ENCODE measurements around the gene RALGAPA2.

GRCh38 chr20:20665606-20666332 lies 46.7 kb downstream of the RALGAPA2 start:
- TF ChIP-seq TAF1 (IDR thresholded peaks at IDR 0.05; ENCODE audit: borderline replicate concordance, low read depth, low read length), result no peak
- no peak for TF ChIP-seq RFX5 (IDR thresholded peaks at IDR 0.05; ENCODE audit: low read length)
- no peak for TF ChIP-seq CTCF (IDR thresholded peaks at IDR 0.05)
- no peak for TF ChIP-seq EZH2phosphoT487 (IDR thresholded peaks at IDR 0.05; ENCODE audit: borderline replicate concordance, low read depth)
- TF ChIP-seq GATA2 (CRISPR knock-in tag; IDR thresholded peaks at IDR 0.05), result no peak
- TF ChIP-seq RAD21 (IDR thresholded peaks at IDR 0.05; ENCODE audit: low read length), result no peak
- no peak for TF ChIP-seq MEF2A (IDR thresholded peaks at IDR 0.05; ENCODE audit: borderline replicate concordance, low read depth)
- TF ChIP-seq RXRA (IDR thresholded peaks at IDR 0.05; ENCODE audit: borderline replicate concordance, low read depth), result no peak
- TF ChIP-seq USF2 (IDR thresholded peaks at IDR 0.05; ENCODE audit: borderline replicate concordance, low read depth, low read length), result no peak
- TF ChIP-seq ELF1 (IDR thresholded peaks at IDR 0.05), result no peak
